Psoas muscle (tissue), 8 donors: ENCODE results near the gene ZBTB18. TPM values are rescaled to one million over a fixed set of nuclear protein-coding genes. Genes with fewer than 3 reads are reported as not detected.

Source experiments
- ATAC-seq, 4 donors: fragments of 200-7000 bp; cut with Tn5 transposase; one replicate each; pipeline ENCODE4 v1.9.1; 2020; ENCODE audit warnings: moderate library complexity in 3 of 4, mild to moderate bottlenecking in 2 of 4
- DNase-seq, 2 donors: peaks; one replicate each; pipeline ENCODE4 v3.0.0-alpha.2; 2020
- H3K27ac ChIP-seq: fragments of 200-600 bp; one replicate; pipeline ENCODE4 v1.8.0; 2022
- H3K27me3 ChIP-seq, 3 donors: fragments of 200-600 bp in 1 of 3; one replicate each; pipeline versions ENCODE4 v1.6.1 to v1.8.0; 2013 to 2022; ENCODE audit warnings: low read length in 2 of 3, mild to moderate bottlenecking in 2 of 3, moderate library complexity in 1 of 3; ENCODE audit not compliant: insufficient read depth in 3 of 3
- H3K36me3 ChIP-seq, 2 donors: fragments of 200-600 bp in 1 of 2; one replicate each; pipeline versions ENCODE4 v1.6.1 to v1.8.0; 2013 to 2022; ENCODE audit warnings: low read depth in 1 of 2, mild to moderate bottlenecking in 1 of 2, moderate library complexity in 1 of 2; ENCODE audit not compliant: insufficient read depth in 1 of 2
- H3K4me1 ChIP-seq: fragments of 200-600 bp; one replicate; pipeline ENCODE4 v1.8.0; 2022
- H3K4me3 ChIP-seq: fragments of 200-600 bp; one replicate; pipeline ENCODE4 v1.8.0; 2022; ENCODE audit warnings: mild to moderate bottlenecking
- H3K9me3 ChIP-seq: fragments of 200-600 bp; one replicate; pipeline ENCODE4 v1.8.0; 2022
- CTCF ChIP-seq: fragments of 200-600 bp; IDR thresholded peaks from one replicate; pipeline ENCODE4 v1.8.0; 2022; ENCODE audit warnings: antibody characterized with exemption
- WGBS, 3 donors: extraction: QIAGEN DNeasy Blood & Tissue Kit; methylation state at CpG; one replicate each; pipeline versions ENCODE4 v1.1.6 to v1.1.7; 2013; 5-methylcytosine and 5-hydroxymethylcytosine counted together
- intact Hi-C, 2 donors: fragments of 100-400 bp; cut with DNase I; formaldehyde crosslinking; loops; one replicate each; pipeline versions ENCODE4 v1.11.0 to v1.14.2; 2022
- polyA plus RNA-seq, 3 donors: library from polyadenylated mRNA; stranded (reverse); fragments of 200-250 nt; gene quantifications; one replicate each; pipeline ENCODE4 v1.2.3, GENCODE V29; 2013
- total RNA-seq, 4 donors: library from RNA; stranded (reverse); fragmentation: NEBNext Ultra II Directional in 2 of 4; extraction: Animal tissue kit (Norgen Biotek cat#: 25700) in 2 of 4; gene quantifications; one replicate each; pipeline versions ENCODE4 v1.2.1 to v1.2.4, GENCODE V29; 2021 to 2023
- donor health status: healthy with polysubstance abuse.
- donor health status: DM: no; HTN: no; CAD: no; lungs with moderate emphysema.
- donor health status: Bipolar disorder and iron deficiency.
- donor health status: healthy.
- donor health status: DM: yes; HTN: yes; CAD: no.
- donor health status: DM: no; HTN: no; CAD: no.
- donor health status: DM: no; HTN: no; CAD: no.
- donor health status: DM: yes; HTN: yes; CAD: no.

Gene ZBTB18
- total and polyA plus RNA-seq, 7 donors: 18.8 to 85.0 (median 53.8) TPM

- DNase-seq (no peak), ATAC-seq (no peak)
- Histone ChIP-seq H3K4me1 (no peaks in the 10 kb centered on the region), H3K9me3 (no peaks in the 10 kb centered on the region), H3K27ac (no peak overlapping the region), H3K4me3 (no peak overlapping the region), H3K36me3 (no peaks in the 10 kb centered on the region), H3K27me3 (peaks cover 0 to 3% (median 0%) of the 10 kb centered on the region in 3 donors)
- intact Hi-C loops: no loop called here
- 82 to 83% (median 83%) methylated on average over 5 of the region's 5 CpGs for WGBS, 3 donors
- TF ChIP-seq CTCF: no peak
Measured at GRCh38 chr1:244006961-244007360, 44.1 kb upstream of the ZBTB18 start.

- H3K4me1 ChIP-seq: no peaks in the 10 kb centered on the region
- H3K36me3 ChIP-seq: no peaks in the 10 kb centered on the region
- no peak for TF ChIP-seq CTCF
- DNase-seq (no peak), ATAC-seq (no peak)
- no peak overlapping the region for H3K4me3 ChIP-seq
- intact Hi-C loops: loop anchor here in 1 of 2 donors (10.0 kb wide), 1 partner anchor 265 kb away; no protein-coding TSS in a partner anchor
- H3K27ac ChIP-seq: no peak overlapping the region
- peaks cover 0 to 10% (median 0%) of the 10 kb centered on the region in 3 donors for H3K27me3 ChIP-seq
- H3K9me3 ChIP-seq: no peaks in the 10 kb centered on the region
- 64 to 70% (median 69%) methylated on average over 6 of the region's 6 CpGs for WGBS, 3 donors
Measured at GRCh38 chr1:244010191-244010590, 40.9 kb upstream of the ZBTB18 start.

GRCh38 chr1:244010703-244011123 lies 40.4 kb upstream of the ZBTB18 start:
- H3K27ac ChIP-seq: no peak overlapping the region
- peaks cover 0 to 10% (median 0%) of the 10 kb centered on the region in 3 donors for H3K27me3 ChIP-seq
- H3K9me3 ChIP-seq: no peaks in the 10 kb centered on the region
- H3K4me3 ChIP-seq: no peak overlapping the region
- no peaks in the 10 kb centered on the region for H3K4me1 ChIP-seq
- H3K36me3 ChIP-seq: no peaks in the 10 kb centered on the region
- ATAC-seq (no peak), DNase-seq (no peak)
- intact Hi-C loops: loop anchor here in 1 of 2 donors (10.0 kb wide), 1 partner anchor 264 kb away; no protein-coding TSS in a partner anchor
- WGBS, 3 donors: 42 to 59% (median 43%) methylated on average over 2 of the region's 2 CpGs
- no peak for TF ChIP-seq CTCF

- Histone ChIP-seq H3K4me3 (no peak overlapping the region), H3K27me3 (peaks cover 0 to 10% (median 0%) of the 10 kb centered on the region in 3 donors), H3K27ac (no peak overlapping the region), H3K9me3 (no peaks in the 10 kb centered on the region), H3K36me3 (no peaks in the 10 kb centered on the region), H3K4me1 (no peaks in the 10 kb centered on the region)
- intact Hi-C loops: loop anchor here in 1 of 2 donors (10.0 kb wide), 1 partner anchor 264 kb away; no protein-coding TSS in a partner anchor
- no peak for TF ChIP-seq CTCF
- ATAC-seq: no peak
- WGBS, 3 donors: 34 to 58% (median 39%) methylated on average over 2 of the region's 2 CpGs
- DNase-seq: no peak
Measured at GRCh38 chr1:244011271-244011670, 39.8 kb upstream of the ZBTB18 start.

- ATAC-seq: no peak
- no peak for TF ChIP-seq CTCF
- no peak overlapping the region for H3K4me3 ChIP-seq
- no peak overlapping the region for H3K27ac ChIP-seq
- H3K4me1 ChIP-seq: no peaks in the 10 kb centered on the region
- intact Hi-C loops: loop anchor here in 1 of 2 donors (10.0 kb wide), 1 partner anchor 263 kb away; no protein-coding TSS in a partner anchor
- H3K27me3 ChIP-seq: peaks cover 0 to 10% (median 0%) of the 10 kb centered on the region in 3 donors
- DNase-seq: no peak
- no peaks in the 10 kb centered on the region for H3K9me3 ChIP-seq
- 33 to 39% (median 37%) methylated on average over 6 of the region's 6 CpGs for WGBS, 3 donors
- H3K36me3 ChIP-seq: no peaks in the 10 kb centered on the region
Measured at GRCh38 chr1:244011786-244012185, 39.3 kb upstream of the ZBTB18 start.
